AG04450 (cell line): ENCODE data around the gene TNIP2. TPM values are rescaled to one million over a fixed set of nuclear protein-coding genes. Genes with fewer than 3 reads are reported as not detected.

Experiments used
- CTCF ChIA-PET: fragments of 300-600, 350-600 bp; formaldehyde crosslinking; extraction: SDS; loops from one replicate; lab custom pipeline; 2022; ENCODE audit warnings: antibody characterized with exemption, inconsistent platforms; lab: Charles Lee
- POLR2A ChIA-PET: fragments of 350-600 bp; formaldehyde crosslinking; extraction: SDS; loops from one replicate; lab custom pipeline; 2021; ENCODE audit warnings: antibody characterized with exemption, inconsistent platforms; lab: Yijun Ruan, JAX
- DNase-seq: peaks from one replicate; pipeline ENCODE4 v3.0.0-alpha.2; 2011; ENCODE audit warnings: low read depth, low spot score
- H3K27ac ChIP-seq: one replicate; pipeline ENCODE4 v1.5.1; 2012; ENCODE audit warnings: low read depth, low read length, control low read depth
- H3K27me3 ChIP-seq: one replicate; pipeline ENCODE4 v1.6.0; 2012; ENCODE audit warnings: low read length; ENCODE audit not compliant: control insufficient read depth, insufficient read depth
- H3K4me3 ChIP-seq: 2 replicates; pipeline ENCODE4 v1.5.1; 2011; ENCODE audit warnings: mild to moderate bottlenecking, low read depth, low read length, control low read depth
- H3K9me3 ChIP-seq: 2 replicates; pipeline ENCODE4 v1.5.1; 2012; ENCODE audit warnings: low read length; ENCODE audit not compliant: control insufficient read depth, insufficient read depth
- CTCF ChIP-seq: IDR thresholded peaks from 2 replicates; pipeline ENCODE4 v1.5.1; 2011; ENCODE audit warnings: low read depth, low read length, control low read depth, inconsistent platforms
- polyA plus RNA-seq: library from polyadenylated mRNA; depleted of rRNA; stranded (reverse); fragments of >200 nt; gene quantifications from 2 replicates; pipeline ENCODE4 v1.2.3, GENCODE V29; 2011

The TNIP2 gene
- polyA plus RNA-seq, 1 experiment = 28.8 TPM

- ChIA-PET CTCF (no interaction called here), POLR2A (no interaction called here)
- no peak for DNase-seq
- no peak for TF ChIP-seq CTCF
- Histone ChIP-seq H3K4me3 (no peak overlapping the region), H3K27ac (no peak overlapping the region), H3K9me3 (no peaks in the 10 kb centered on the region; the same call in 1 of the 2 replicates), H3K27me3 (no peaks in the 10 kb centered on the region)
Observed at GRCh38 chr4:2798399-2799223, 42.5 kb upstream of the TNIP2 start.

GRCh38 chr4:2797545-2798305, 41.6 kb upstream of the TNIP2 start:
- no peaks in the 10 kb centered on the region; the same call in 1 of the 2 replicates for H3K9me3 ChIP-seq
- POLR2A ChIA-PET = no interaction called here

GRCh38 chr4:2796849-2797544, 40.9 kb upstream of the TNIP2 start:
- no peak overlapping the region for H3K4me3 ChIP-seq
- ChIA-PET POLR2A (interaction anchor here (0.6 kb wide), 1 partner anchor 198 kb away, joined by 5 read pairs; no protein-coding TSS in a partner anchor), CTCF (no interaction called here)
- H3K27me3 ChIP-seq = no peaks in the 10 kb centered on the region
- H3K9me3 ChIP-seq = no peaks in the 10 kb centered on the region; the same call in 1 of the 2 replicates
- no peak for DNase-seq
- H3K27ac ChIP-seq = peak overlapping the region; percentile 31
- no peak for TF ChIP-seq CTCF

More at GRCh38 chr4:2797545-2798305, 41.6 kb upstream of the TNIP2 start:
- H3K4me3 ChIP-seq = no peak overlapping the region
- no peak overlapping the region for H3K27ac ChIP-seq
- CTCF ChIA-PET = no interaction called here
- no peaks in the 10 kb centered on the region for H3K27me3 ChIP-seq
- DNase-seq = no peak
- no peak for TF ChIP-seq CTCF

GRCh38 chr4:2795893-2796848, 40.0 kb upstream of the TNIP2 start:
- CTCF ChIA-PET = no interaction called here
- POLR2A ChIA-PET = interaction anchor here (0.6 kb wide), 1 partner anchor 197 kb away, joined by 5 read pairs; no protein-coding TSS in a partner anchor
- TF ChIP-seq CTCF = no peak

More at GRCh38 chr4:2795893-2796848, 40.0 kb upstream of the TNIP2 start:
- Histone ChIP-seq H3K27ac (peak overlapping the region; percentile 31), H3K9me3 (no peaks in the 10 kb centered on the region; the same call in 1 of the 2 replicates), H3K4me3 (no peak overlapping the region), H3K27me3 (no peaks in the 10 kb centered on the region)
- DNase-seq = no peak
